Spleen (tissue), 7 donors: ENCODE results near the gene SURF1.

Source experiments
- CTCF ChIP-seq, 11 experiments: fragments of 200-600 bp in 7 of 11; fragments of 450-650 bp in 4 of 11; sonication (generic) in 4 of 11; IDR thresholded peaks in 8 of 11; conservative IDR thresholded peaks in 3 of 11; 1 replicate in 7 of 11; 2 replicates in 4 of 11; pipeline versions ENCODE4 v1.4.0 to v1.8.0; 2016 to 2021; ENCODE audit warnings: antibody characterized with exemption in 11 of 11, inconsistent platforms in 4 of 11, mild to moderate bottlenecking in 1 of 11
- POLR2AphosphoS5 ChIP-seq, 3 donors: sonication (generic); formaldehyde crosslinking; IDR thresholded peaks; one replicate each; pipeline ENCODE4 v1.5.1; 2017; ENCODE audit warnings: antibody characterized with exemption in 3 of 3
- donor health status: DM: no; HTN: no; CAD: no; lungs with moderate emphysema.
- donor health status: DM: no; HTN: no; CAD: no.
- donor health status: DM: no; HTN: no; CAD: no.

- no peak for TF ChIP-seq CTCF (IDR thresholded peaks at IDR 0.05 in 8 of 11, conservative IDR thresholded peaks at IDR 0.05 in 3 of 11)
- peak in 1 of 3 donors; percentile 19 for TF ChIP-seq POLR2AphosphoS5 (IDR thresholded peaks at IDR 0.05)
These were observed 23.9 kb downstream of the SURF1 start for GRCh38 chr9:133332381-133332730.
